Measurements from ENCODE around the gene ARID1B.

ARID1B gene

GRCh38 chr6:156906451-156906850 lies 129.3 kb downstream of the ARID1B start:
- DNase-seq (ENCODE audit: low spot score): no peak

GRCh38 chr6:156909212-156910010 lies 132.2 kb downstream of the ARID1B start:
- DNase-seq (ENCODE audit: low spot score): no peak

- no peak for DNase-seq (ENCODE audit: low spot score)
These were observed 132.8 kb downstream of the ARID1B start for GRCh38 chr6:156910011-156910334.

- DNase-seq (ENCODE audit: low spot score): no peak
These were observed 133.8 kb downstream of the ARID1B start for GRCh38 chr6:156910938-156911337.

- DNase-seq (ENCODE audit: low spot score): no peak
These were observed 134.4 kb downstream of the ARID1B start for GRCh38 chr6:156911581-156911980.

- DNase-seq (ENCODE audit: low spot score): no peak
These were observed 135.3 kb downstream of the ARID1B start for GRCh38 chr6:156912431-156912830.

- no peak for DNase-seq (ENCODE audit: low spot score)
These were observed 137.0 kb downstream of the ARID1B start for GRCh38 chr6:156914181-156914580.

GRCh38 chr6:156916130-156916801 lies 139.1 kb downstream of the ARID1B start:
- DNase-seq (ENCODE audit: low spot score): no peak

GRCh38 chr6:156917213-156917612 lies 140.0 kb downstream of the ARID1B start:
- DNase-seq (ENCODE audit: low spot score): no peak

GRCh38 chr6:156918647-156919046 lies 141.5 kb downstream of the ARID1B start:
- DNase-seq (ENCODE audit: low spot score): no peak

- DNase-seq (ENCODE audit: low spot score): no peak
These were observed 142.2 kb downstream of the ARID1B start for GRCh38 chr6:156919370-156919769.

- no peak for DNase-seq (ENCODE audit: low spot score)
These were observed 142.7 kb downstream of the ARID1B start for GRCh38 chr6:156919814-156920369.

GRCh38 chr6:156924246-156924645 lies 147.1 kb downstream of the ARID1B start:
- DNase-seq (ENCODE audit: low spot score): peak; percentile 35

- DNase-seq (ENCODE audit: low spot score): no peak
These were observed 147.8 kb downstream of the ARID1B start for GRCh38 chr6:156925026-156925425.

- DNase-seq (ENCODE audit: low spot score): no peak
These were observed 148.8 kb downstream of the ARID1B start for GRCh38 chr6:156925718-156926607.

- DNase-seq (ENCODE audit: low spot score): no peak
These were observed 150.9 kb downstream of the ARID1B start for GRCh38 chr6:156928126-156928525.

GRCh38 chr6:156928972-156929371 lies 151.8 kb downstream of the ARID1B start:
- no peak for DNase-seq (ENCODE audit: low spot score)

- no peak for DNase-seq (ENCODE audit: low spot score)
These were observed 154.1 kb downstream of the ARID1B start for GRCh38 chr6:156931283-156931682.

GRCh38 chr6:156933201-156934068 lies 156.3 kb downstream of the ARID1B start:
- DNase-seq (ENCODE audit: low spot score): no peak

GRCh38 chr6:156934069-156934460 lies 156.9 kb downstream of the ARID1B start:
- DNase-seq (ENCODE audit: low spot score): no peak

GRCh38 chr6:156935000-156935399 lies 157.8 kb downstream of the ARID1B start:
- no peak for DNase-seq (ENCODE audit: low spot score)

Measured in COLO829 (cell line).